ENCODE results near the gene HTR3D. TPM values are rescaled to one million over a fixed set of nuclear protein-coding genes. Genes with fewer than 3 reads are reported as not detected.

Gene HTR3D
- total and polyA plus RNA-seq, 2 of the 4 experiments (the other 2 are of a cell fraction), result not detected

DNA sequence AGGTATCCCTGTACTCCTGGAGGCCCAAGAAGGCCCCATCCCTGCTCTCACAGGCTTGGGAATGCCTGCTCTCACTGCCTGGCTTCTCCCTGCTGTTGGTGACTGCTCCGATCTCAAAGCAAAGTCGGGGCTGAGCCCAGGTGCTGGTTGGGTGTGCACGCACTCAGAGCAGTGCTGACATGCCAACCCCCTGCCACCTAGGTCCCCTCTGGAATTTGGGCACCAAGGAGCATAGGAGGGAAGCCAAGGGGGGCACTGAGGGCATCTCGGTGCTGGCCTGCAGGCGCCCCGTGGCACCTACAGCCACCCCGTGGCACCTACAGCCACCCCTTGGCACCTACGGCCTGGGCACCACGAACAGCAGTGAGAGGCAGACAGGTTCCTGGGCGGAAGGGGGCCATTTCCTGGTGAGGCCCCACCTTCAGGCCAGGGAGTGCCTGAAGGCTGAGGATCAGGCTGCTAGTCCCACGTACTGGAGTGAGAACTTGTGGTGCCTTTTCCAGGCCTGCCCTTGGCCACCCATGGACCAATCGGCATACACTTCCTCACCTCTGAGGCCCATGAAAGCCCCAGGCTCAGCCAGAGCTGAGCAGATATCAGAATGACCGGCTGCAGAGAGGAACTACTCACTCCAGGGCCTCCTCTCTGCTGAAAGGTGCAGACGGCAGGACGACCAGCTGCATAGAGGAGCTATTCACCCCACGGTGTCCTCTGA lies 49.7 kb downstream of the HTR3D start:
- no peak for ATAC-seq (ENCODE audit: low read depth)
- intact Hi-C loops (cut with micrococcal nuclease), result no loop called here

More for the DNA sequence above, 49.7 kb downstream of the HTR3D start:
- H3K9ac ChIP-seq (ENCODE audit: low read depth, low read length), result no peak overlapping the region
- H3K4me1 ChIP-seq (ENCODE audit: control insufficient read depth, insufficient read depth, low read length), result no peaks in the 10 kb centered on the region
- no peak overlapping the region for H4K91ac ChIP-seq (ENCODE audit: insufficient read depth, low read depth, low read length)
- H3K4me2 ChIP-seq (ENCODE audit: low read depth, low read length), result no peak overlapping the region
- no peak overlapping the region for H2AK5ac ChIP-seq (ENCODE audit: low read depth, low read length)
- no peaks in the 10 kb centered on the region for H4K20me1 ChIP-seq (ENCODE audit: insufficient read depth, low read length)
- dilution Hi-C loops (cut with HindIII; ENCODE audit: low sequenced_read_pairs, unreplicated experiment) (no loop called here), in situ Hi-C loops (cut with MboI; ENCODE audit: low sequenced_read_pairs) (no loop called here)
- H4K5ac ChIP-seq (ENCODE audit: low read depth, low read length), result no peak overlapping the region
- CTCF ChIA-PET, result no interaction called here
- no peak overlapping the region for H3K4ac ChIP-seq (ENCODE audit: low read depth, low read length)
- H3K23ac ChIP-seq (ENCODE audit: low read depth, low read length), result no peak overlapping the region
- TF ChIP-seq MAFK (IDR thresholded peaks at IDR 0.05; ENCODE audit: low read depth, low read length) (no peak), NFE2L2 (IDR thresholded peaks at IDR 0.05; ENCODE audit: low read depth, low read length) (no peak), CEBPB (IDR thresholded peaks at IDR 0.05; ENCODE audit: low read depth, low read length) (no peak), MAZ (IDR thresholded peaks at IDR 0.05; ENCODE audit: borderline replicate concordance, low read depth, low read length) (no peak), CHD1 (IDR thresholded peaks at IDR 0.05; ENCODE audit: low read depth, low read length) (no peak), RAD21 (IDR thresholded peaks at IDR 0.05; ENCODE audit: low read length) (no peak), MXI1 (IDR thresholded peaks at IDR 0.05; ENCODE audit: borderline replicate concordance, low read depth, low read length) (no peak), POLR2A (IDR thresholded peaks at IDR 0.05; ENCODE audit: low read depth, low read length) (no peak), USF2 (IDR thresholded peaks at IDR 0.05; ENCODE audit: low read depth, low read length) (no peak), RFX5 (IDR thresholded peaks at IDR 0.05; ENCODE audit: low read depth, low read length) (no peak), FOS (IDR thresholded peaks at IDR 0.05; ENCODE audit: low read depth, low read length) (no peak), BHLHE40 (IDR thresholded peaks at IDR 0.05; ENCODE audit: low read depth, low read length) (no peak), RCOR1 (IDR thresholded peaks at IDR 0.05; ENCODE audit: insufficient replicate concordance, low read length) (no peak)
- TF ChIP-seq, protein P1, sequence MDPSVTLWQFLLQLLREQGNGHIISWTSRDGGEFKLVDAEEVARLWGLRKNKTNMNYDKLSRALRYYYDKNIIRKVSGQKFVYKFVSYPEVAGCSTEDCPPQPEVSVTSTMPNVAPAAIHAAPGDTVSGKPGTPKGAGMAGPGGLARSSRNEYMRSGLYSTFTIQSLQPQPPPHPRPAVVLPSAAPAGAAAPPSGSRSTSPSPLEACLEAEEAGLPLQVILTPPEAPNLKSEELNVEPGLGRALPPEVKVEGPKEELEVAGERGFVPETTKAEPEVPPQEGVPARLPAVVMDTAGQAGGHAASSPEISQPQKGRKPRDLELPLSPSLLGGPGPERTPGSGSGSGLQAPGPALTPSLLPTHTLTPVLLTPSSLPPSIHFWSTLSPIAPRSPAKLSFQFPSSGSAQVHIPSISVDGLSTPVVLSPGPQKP (IDR thresholded peaks at IDR 0.05; ENCODE audit: borderline replicate concordance, low read depth, low read length), result no peak
- H3K18ac ChIP-seq (ENCODE audit: low read depth, low read length), result no peak overlapping the region
- H3K27ac ChIP-seq (ENCODE audit: insufficient read depth, low read length), result no peak overlapping the region
- no peak overlapping the region for H2BK5ac ChIP-seq (ENCODE audit: low read depth, low read length, poor library complexity, severe bottlenecking)
- no peaks in the 10 kb centered on the region for H3K36me3 ChIP-seq (ENCODE audit: control insufficient read depth, insufficient read depth, low read length)
- H3K27me3 ChIP-seq (ENCODE audit: control insufficient read depth, insufficient read depth, low read length), result peaks cover 19% of the 10 kb centered on the region
- H2AK9ac ChIP-seq (replicated peaks; ENCODE audit: low read depth, low read length, poor library complexity), result no peak overlapping the region
- H3K79me1 ChIP-seq (ENCODE audit: low read depth in 1 of 2, low read length in 2 of 2), result no peaks in the 10 kb centered on the region
- H3K56ac ChIP-seq (ENCODE audit: extremely low read depth, insufficient read depth, low read length), result no peak overlapping the region
- H2BK15ac ChIP-seq (ENCODE audit: low read depth, low read length), result no peak overlapping the region
- H3K9me3 ChIP-seq (ENCODE audit: control insufficient read depth, insufficient read depth, low read length), result peaks cover 6% of the 10 kb centered on the region
- H3K9me1 ChIP-seq (ENCODE audit: insufficient read depth, low read length), result no peaks in the 10 kb centered on the region
- H3K14ac ChIP-seq (replicated peaks; ENCODE audit: low read depth, low read length), result no peak overlapping the region
- no peak overlapping the region for H2BK120ac ChIP-seq (ENCODE audit: low read depth, low read length)
- no peak overlapping the region for H4K8ac ChIP-seq (ENCODE audit: low read depth in 2 of 2, low read length in 2 of 2)
- 73% methylated on average over 8 of the region's 16 CpGs; no CpG with 5 or more reads in 1 of the 2 experiments for WGBS, 2 experiments (ENCODE audit: extremely low coverage in 2 of 2, insufficient read length in 1 of 2)
- no peak overlapping the region for H2BK20ac ChIP-seq (ENCODE audit: low read depth, low read length)
- no peak overlapping the region for H3K4me3 ChIP-seq (ENCODE audit: insufficient read depth, low read depth, low read length)
- POLR2A ChIA-PET (ENCODE audit: unreplicated experiment), result no interaction called here
- peak overlapping the region; percentile 32 for H2AFZ ChIP-seq (replicated peaks; ENCODE audit: low read length, poor library complexity)
- DNase-seq, result no peak
- BruUV-seq (replicated peaks), result no TSS peak
